ENCODE results near the gene TMEM178B. TPM values are rescaled to one million over a fixed set of nuclear protein-coding genes. Genes with fewer than 3 reads are reported as not detected.

The TMEM178B gene
- total RNA-seq, 2 experiments from 2014 or later, result not detected

DNA sequence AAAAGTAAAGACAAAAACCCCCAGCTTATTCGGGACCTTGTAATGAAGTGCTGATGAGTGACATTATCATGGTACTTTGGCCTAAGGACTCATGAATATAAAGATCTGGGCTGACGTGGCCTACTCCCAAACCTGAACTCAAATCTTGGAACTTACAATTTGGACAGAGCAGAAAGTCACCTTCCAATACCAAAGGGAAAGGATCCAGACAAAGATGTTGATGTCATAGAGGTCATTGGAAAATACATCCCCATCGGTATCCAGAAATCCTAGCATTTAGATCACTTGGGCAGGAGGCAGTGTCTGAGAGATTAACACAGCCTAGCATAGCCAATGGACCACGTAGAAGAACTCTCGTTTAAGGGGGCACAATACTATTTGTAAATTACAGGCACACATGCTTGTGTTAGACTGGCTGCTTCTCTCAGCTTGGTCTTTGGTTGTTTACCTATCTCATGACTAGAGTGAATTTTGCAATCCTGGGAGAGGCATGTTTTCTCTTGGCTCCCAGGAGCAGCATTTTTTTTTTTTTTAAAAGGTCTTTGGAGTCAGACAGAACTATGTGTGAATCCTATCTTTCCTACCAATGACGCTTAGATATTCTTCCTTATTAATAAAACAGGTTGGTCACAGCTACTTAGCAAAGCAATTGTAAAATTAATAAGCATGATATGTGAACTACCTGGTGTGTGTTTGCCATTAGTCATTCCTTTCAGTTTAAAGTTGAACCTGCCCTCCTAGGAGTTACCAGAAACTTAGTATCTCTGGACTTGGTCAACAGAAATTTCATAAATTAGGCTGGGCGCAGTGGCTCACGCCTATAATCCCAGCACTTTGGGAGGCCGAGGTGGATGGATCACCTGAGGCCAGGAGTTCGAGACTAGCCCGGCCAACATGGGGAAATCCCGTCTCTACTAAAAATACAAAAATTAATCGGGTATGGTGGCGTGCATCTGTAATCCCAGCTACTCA lies 31.4 kb upstream of the TMEM178B start:
- Histone ChIP-seq H3K36me3 (ENCODE audit: insufficient read depth, low read length) (no peaks in the 10 kb centered on the region), H3K27me3 (ENCODE audit: control insufficient read depth in 1 of 2, insufficient read depth in 2 of 2, low read length in 2 of 2) (peaks cover 0 to 5% of the 10 kb centered on the region in 2 experiments), H3K4me1 (ENCODE audit: insufficient read depth, low read length) (no peaks in the 10 kb centered on the region), H3K4me3 (ENCODE audit: low read length) (no peak overlapping the region), H3K9me3 (ENCODE audit: control insufficient read depth in 1 of 2, insufficient read depth in 1 of 2, low read length in 2 of 2) (no peaks in the 10 kb centered on the region), H3K27ac (ENCODE audit: low read depth in 1 of 2, low read length in 2 of 2) (no peak overlapping the region)
- intact Hi-C loops (cut with DNase I, micrococcal nuclease), result no loop called here
- Mint-ChIP-seq H3K4me1 (ENCODE audit: low read depth) (no peaks in the 10 kb centered on the region), H3K27me3 (peaks cover 41% of the 10 kb centered on the region), H3K27ac (no peak overlapping the region), H3K36me3 (ENCODE audit: low read depth) (no peaks in the 10 kb centered on the region), H3K4me3 (no peak overlapping the region), H3K9me3 (peaks cover 6% of the 10 kb centered on the region)
- TF ChIP-seq, protein P1, sequence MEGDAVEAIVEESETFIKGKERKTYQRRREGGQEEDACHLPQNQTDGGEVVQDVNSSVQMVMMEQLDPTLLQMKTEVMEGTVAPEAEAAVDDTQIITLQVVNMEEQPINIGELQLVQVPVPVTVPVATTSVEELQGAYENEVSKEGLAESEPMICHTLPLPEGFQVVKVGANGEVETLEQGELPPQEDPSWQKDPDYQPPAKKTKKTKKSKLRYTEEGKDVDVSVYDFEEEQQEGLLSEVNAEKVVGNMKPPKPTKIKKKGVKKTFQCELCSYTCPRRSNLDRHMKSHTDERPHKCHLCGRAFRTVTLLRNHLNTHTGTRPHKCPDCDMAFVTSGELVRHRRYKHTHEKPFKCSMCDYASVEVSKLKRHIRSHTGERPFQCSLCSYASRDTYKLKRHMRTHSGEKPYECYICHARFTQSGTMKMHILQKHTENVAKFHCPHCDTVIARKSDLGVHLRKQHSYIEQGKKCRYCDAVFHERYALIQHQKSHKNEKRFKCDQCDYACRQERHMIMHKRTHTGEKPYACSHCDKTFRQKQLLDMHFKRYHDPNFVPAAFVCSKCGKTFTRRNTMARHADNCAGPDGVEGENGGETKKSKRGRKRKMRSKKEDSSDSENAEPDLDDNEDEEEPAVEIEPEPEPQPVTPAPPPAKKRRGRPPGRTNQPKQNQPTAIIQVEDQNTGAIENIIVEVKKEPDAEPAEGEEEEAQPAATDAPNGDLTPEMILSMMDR (IDR thresholded peaks at IDR 0.05), result no peak
- ChIA-PET POLR2A (no interaction called here), CTCF (interaction anchor here (0.6 kb wide), 1 partner anchor 1667 kb away, joined by 3 read pairs; no protein-coding TSS in a partner anchor)
- no peak for ATAC-seq (ENCODE audit: poor library complexity)
- DNase-seq, result no peak

DNA sequence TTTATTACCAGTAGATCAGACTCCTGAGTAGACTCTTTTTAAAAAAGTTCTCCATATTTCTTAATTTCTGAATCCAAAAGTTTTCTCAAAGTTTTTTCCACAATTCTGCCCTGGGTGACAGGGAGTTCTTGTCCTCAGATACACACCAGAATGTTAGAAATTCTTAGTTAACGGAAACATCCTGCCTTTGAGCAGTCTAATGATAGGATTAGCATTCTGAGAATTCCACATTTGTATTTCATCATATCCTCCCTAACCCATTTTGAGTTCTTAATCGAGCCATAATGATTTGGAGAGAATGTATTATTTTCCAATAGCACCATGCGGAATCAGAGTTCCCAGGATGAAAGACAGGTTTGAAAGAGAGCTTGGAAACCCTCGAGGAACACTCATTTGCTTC lies 30.2 kb upstream of the TMEM178B start:
- no peaks in the 10 kb centered on the region for H3K36me3 Mint-ChIP-seq (ENCODE audit: low read depth)
- H3K27me3 Mint-ChIP-seq, result peaks cover 41% of the 10 kb centered on the region
- Histone ChIP-seq H3K36me3 (ENCODE audit: insufficient read depth, low read length) (no peaks in the 10 kb centered on the region), H3K9me3 (ENCODE audit: control insufficient read depth in 1 of 2, insufficient read depth in 1 of 2, low read length in 2 of 2) (no peaks in the 10 kb centered on the region), H3K4me3 (ENCODE audit: low read length) (no peak overlapping the region), H3K27ac (ENCODE audit: low read depth in 1 of 2, low read length in 2 of 2) (no peak overlapping the region), H3K4me1 (ENCODE audit: insufficient read depth, low read length) (no peaks in the 10 kb centered on the region), H3K27me3 (ENCODE audit: control insufficient read depth in 1 of 2, insufficient read depth in 2 of 2, low read length in 2 of 2) (peaks cover 0 to 5% of the 10 kb centered on the region in 2 experiments)
- H3K4me3 Mint-ChIP-seq, result no peak overlapping the region
- DNase-seq (no peak), ATAC-seq (ENCODE audit: poor library complexity) (no peak)
- no peaks in the 10 kb centered on the region for H3K4me1 Mint-ChIP-seq (ENCODE audit: low read depth)
- TF ChIP-seq, protein P1 (IDR thresholded peaks at IDR 0.05), result no peak
- ChIA-PET POLR2A (no interaction called here), CTCF (no interaction called here)
- peaks cover 6% of the 10 kb centered on the region for H3K9me3 Mint-ChIP-seq
- intact Hi-C loops (cut with DNase I, micrococcal nuclease), result no loop called here
- H3K27ac Mint-ChIP-seq, result no peak overlapping the region

DNA sequence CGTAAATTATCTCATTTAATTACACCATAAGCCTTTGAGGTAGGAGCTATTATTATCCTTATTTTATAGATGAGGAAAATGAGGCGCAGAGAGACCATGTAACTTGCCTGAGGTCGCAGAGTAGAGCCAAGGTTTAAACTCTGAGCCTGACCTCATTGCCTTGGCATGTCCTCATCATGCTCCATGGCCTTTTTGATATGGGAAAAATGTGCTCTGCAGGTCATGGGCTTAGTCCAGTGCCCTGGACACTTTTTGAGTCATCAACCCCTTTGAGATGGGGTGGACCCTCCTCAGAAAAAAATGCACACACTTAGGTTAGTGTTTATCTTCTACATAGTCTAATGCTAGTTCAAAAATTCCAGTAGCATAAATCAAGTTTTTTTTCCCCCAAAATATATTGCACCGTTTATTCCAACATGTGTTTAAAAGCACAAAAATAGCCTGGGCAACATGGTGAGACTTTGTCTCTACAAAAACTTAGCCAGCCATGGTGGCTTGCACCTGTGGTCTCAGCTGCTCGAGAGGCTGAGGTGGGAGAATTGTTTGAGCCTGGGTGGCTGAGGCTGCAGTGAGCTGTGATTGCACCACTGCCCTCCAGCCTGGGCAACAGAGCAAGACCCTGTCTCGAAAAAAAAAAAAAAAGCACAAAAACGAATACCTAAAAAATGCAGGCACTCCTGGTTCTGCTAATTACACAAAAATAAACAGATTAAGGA lies 28.6 kb upstream of the TMEM178B start:
- ChIA-PET POLR2A (no interaction called here), CTCF (no interaction called here)
- Histone ChIP-seq H3K4me3 (ENCODE audit: low read length) (no peak overlapping the region), H3K27ac (ENCODE audit: low read depth in 1 of 2, low read length in 2 of 2) (no peak overlapping the region), H3K36me3 (ENCODE audit: insufficient read depth, low read length) (no peaks in the 10 kb centered on the region), H3K27me3 (ENCODE audit: control insufficient read depth in 1 of 2, insufficient read depth in 2 of 2, low read length in 2 of 2) (peaks cover 0 to 5% of the 10 kb centered on the region in 2 experiments), H3K9me3 (ENCODE audit: control insufficient read depth in 1 of 2, insufficient read depth in 1 of 2, low read length in 2 of 2) (no peaks in the 10 kb centered on the region), H3K4me1 (ENCODE audit: insufficient read depth, low read length) (no peaks in the 10 kb centered on the region)
- Mint-ChIP-seq H3K9me3 (peaks cover 6% of the 10 kb centered on the region), H3K27ac (no peak overlapping the region), H3K4me1 (ENCODE audit: low read depth) (no peaks in the 10 kb centered on the region), H3K27me3 (peaks cover 46% of the 10 kb centered on the region), H3K4me3 (no peak overlapping the region), H3K36me3 (ENCODE audit: low read depth) (no peaks in the 10 kb centered on the region)
- no peak for ATAC-seq (ENCODE audit: poor library complexity)
- DNase-seq, result no peak
- TF ChIP-seq, protein P1 (IDR thresholded peaks at IDR 0.05), result no peak
- intact Hi-C loops (cut with DNase I, micrococcal nuclease), result no loop called here

Data from CD4-positive, alpha-beta T cell (primary cell).